ENCODE measurements around the gene SIRPD. TPM values are rescaled to one million over a fixed set of nuclear protein-coding genes. Genes with fewer than 3 reads are reported as not detected.

Gene SIRPD
- total RNA-seq, 4 donors from 2014 or later, result not detected

DNA sequence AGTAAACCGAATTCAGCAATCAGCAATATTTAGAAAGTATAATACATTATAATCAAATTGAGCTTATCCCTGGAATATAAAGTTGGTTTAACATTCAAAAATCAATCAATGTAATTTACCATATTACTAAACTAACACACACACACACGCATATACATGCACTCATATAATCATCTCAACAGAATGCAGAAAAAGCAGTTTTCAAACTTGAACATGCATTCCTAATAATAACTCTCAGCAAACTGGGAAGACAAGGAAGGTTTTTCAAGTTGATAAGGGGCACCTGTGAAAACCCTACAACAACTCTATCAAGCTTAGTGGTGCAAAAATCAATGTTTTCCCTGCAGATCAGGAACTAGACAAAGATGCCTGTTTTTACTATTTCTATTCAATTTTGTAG is 70.9 kb downstream of the SIRPD start:
- intact Hi-C loops (cut with DNase I; ENCODE audit: low total_unique reads) (no loop called here), in situ Hi-C loops (cut with MboI; ENCODE audit: low pct_ligation_motif_present in 1 of 4, low pct_unique_long_range_greater_than_20kb in 1 of 4, low sequenced_read_pairs in 3 of 4) (no loop called here)
- Histone ChIP-seq H3K9me3 (no peaks in the 10 kb centered on the region), H3K27me3 (peaks cover 8% of the 10 kb centered on the region), H3K4me1 (no peaks in the 10 kb centered on the region), H3K4me3 (no peak overlapping the region), H3K27ac (no peak overlapping the region), H3K36me3 (no peaks in the 10 kb centered on the region)
- DNase-seq, result no peak
- no peak for TF ChIP-seq POLR2A (IDR thresholded peaks at IDR 0.05)
- TF ChIP-seq, protein P1, sequence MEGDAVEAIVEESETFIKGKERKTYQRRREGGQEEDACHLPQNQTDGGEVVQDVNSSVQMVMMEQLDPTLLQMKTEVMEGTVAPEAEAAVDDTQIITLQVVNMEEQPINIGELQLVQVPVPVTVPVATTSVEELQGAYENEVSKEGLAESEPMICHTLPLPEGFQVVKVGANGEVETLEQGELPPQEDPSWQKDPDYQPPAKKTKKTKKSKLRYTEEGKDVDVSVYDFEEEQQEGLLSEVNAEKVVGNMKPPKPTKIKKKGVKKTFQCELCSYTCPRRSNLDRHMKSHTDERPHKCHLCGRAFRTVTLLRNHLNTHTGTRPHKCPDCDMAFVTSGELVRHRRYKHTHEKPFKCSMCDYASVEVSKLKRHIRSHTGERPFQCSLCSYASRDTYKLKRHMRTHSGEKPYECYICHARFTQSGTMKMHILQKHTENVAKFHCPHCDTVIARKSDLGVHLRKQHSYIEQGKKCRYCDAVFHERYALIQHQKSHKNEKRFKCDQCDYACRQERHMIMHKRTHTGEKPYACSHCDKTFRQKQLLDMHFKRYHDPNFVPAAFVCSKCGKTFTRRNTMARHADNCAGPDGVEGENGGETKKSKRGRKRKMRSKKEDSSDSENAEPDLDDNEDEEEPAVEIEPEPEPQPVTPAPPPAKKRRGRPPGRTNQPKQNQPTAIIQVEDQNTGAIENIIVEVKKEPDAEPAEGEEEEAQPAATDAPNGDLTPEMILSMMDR (IDR thresholded peaks at IDR 0.05), result no peak
- TF ChIP-seq POLR2AphosphoS5 (IDR thresholded peaks at IDR 0.05), result no peak
- TF ChIP-seq EP300 (IDR thresholded peaks at IDR 0.05; ENCODE audit: low read depth), result no peak
- WGBS, 2 donors (ENCODE audit: low coverage in 1 of 2), result 84 to 93% methylated on average over 2 of the region's 2 CpGs

DNA sequence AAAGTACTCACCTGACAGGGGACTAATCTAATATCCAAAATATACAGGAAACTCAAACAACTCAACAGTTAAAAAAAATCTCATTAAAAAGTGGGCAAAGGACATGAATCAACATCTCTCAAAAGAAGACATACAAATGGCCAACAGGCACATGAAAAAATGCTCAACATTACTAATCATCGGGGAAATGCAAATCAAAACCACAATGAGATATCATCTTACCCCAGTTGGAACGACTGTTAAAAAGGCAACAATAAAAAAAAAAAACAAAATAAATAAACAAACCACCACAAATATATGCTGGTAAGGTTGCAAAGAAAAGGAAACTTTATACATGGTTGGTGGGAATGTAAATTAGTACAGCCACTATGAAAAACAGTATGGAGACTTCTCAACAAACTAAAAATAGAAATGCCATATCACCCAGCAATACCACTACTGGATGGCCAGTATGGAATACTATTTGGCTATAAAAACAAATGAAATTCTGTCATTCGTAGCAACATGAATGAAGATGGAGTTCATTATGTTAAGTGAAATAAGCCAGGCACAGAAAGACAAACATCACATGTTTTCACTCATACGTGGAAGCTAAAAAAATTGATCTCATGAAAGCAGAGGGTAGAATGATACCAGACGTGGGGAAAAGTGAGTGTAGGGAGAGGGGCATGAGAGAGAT is 72.9 kb downstream of the SIRPD start:
- DNase-seq, result no peak
- in situ Hi-C loops (cut with MboI; ENCODE audit: low pct_ligation_motif_present in 1 of 4, low pct_unique_long_range_greater_than_20kb in 1 of 4, low sequenced_read_pairs in 3 of 4) (no loop called here), intact Hi-C loops (cut with DNase I; ENCODE audit: low total_unique reads) (no loop called here)
- TF ChIP-seq EP300 (IDR thresholded peaks at IDR 0.05; ENCODE audit: low read depth) (no peak), POLR2AphosphoS5 (IDR thresholded peaks at IDR 0.05) (no peak), POLR2A (IDR thresholded peaks at IDR 0.05) (no peak)
- TF ChIP-seq, protein P1 (IDR thresholded peaks at IDR 0.05), result no peak
- Histone ChIP-seq H3K9me3 (no peaks in the 10 kb centered on the region), H3K27ac (no peak overlapping the region), H3K4me1 (no peaks in the 10 kb centered on the region), H3K36me3 (no peaks in the 10 kb centered on the region), H3K4me3 (no peak overlapping the region), H3K27me3 (peaks cover 8% of the 10 kb centered on the region)
- WGBS, 2 donors (ENCODE audit: low coverage in 1 of 2), result 45 to 55% methylated on average over 5 of the region's 5 CpGs

Small RNA genes within 50 kb of the gene (small RNA-seq; reads per million reads assigned to genes)
- gene RNU6-917P, result 0 reads per million in 4 donors

Other genes starting within 250 kb of the SIRPD start
- gene SDCBP2, start 228.6 kb downstream of the SIRPD start, total RNA-seq, result 100 to 1,000 TPM; 132 to 427 (median 300) TPM
- 100 to 1,000 TPM; 120 to 202 (median 144) TPM for gene FKBP1A, start 164.7 kb downstream of the SIRPD start, total RNA-seq
- gene NSFL1C, start 90.9 kb downstream of the SIRPD start, total RNA-seq, result 10 to 100 TPM; 14.7 to 51.2 (median 48.8) TPM
- 1 to 10 TPM in 2 of 4 donors, not detected in 2; 3.7 to 3.8 TPM for gene SIRPB2, start 66.3 kb downstream of the SIRPD start, total RNA-seq
- gene SIRPB1, start 62.3 kb upstream of the SIRPD start, total RNA-seq, result 1 to 10 TPM in 1 of 4 donors, under 1 TPM in 1, not detected in 2; 0.14 to 1.3 TPM
- 10 to 100 TPM in 1 of 4 donors, 1 to 10 TPM in 2, not detected in 1; 2.5 to 26.9 (median 3.8) TPM for gene SIRPG, start 100.1 kb upstream of the SIRPD start, total RNA-seq